ENCODE data around the gene HLCS.

DNA sequence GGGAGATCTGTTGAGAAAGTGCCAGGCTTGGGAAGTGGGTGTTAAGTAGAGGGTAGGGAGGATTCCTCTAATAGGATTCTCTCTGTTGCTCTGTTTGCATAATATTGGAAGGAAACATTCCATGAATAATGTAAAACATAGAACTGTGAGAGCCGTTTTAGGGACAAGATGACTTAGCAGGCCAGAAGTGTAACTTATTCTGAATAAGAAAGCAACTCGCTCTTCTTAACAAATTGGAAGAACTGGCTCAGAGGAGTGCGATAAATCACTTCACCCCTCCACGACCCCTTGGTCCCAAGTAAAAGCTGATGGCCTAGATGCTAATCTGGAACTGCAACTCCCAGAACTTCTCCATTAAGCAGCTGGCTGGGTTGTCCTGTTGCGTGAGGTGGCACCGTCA is 248.5 kb downstream of the HLCS start:
- TF ChIP-seq, protein P1, sequence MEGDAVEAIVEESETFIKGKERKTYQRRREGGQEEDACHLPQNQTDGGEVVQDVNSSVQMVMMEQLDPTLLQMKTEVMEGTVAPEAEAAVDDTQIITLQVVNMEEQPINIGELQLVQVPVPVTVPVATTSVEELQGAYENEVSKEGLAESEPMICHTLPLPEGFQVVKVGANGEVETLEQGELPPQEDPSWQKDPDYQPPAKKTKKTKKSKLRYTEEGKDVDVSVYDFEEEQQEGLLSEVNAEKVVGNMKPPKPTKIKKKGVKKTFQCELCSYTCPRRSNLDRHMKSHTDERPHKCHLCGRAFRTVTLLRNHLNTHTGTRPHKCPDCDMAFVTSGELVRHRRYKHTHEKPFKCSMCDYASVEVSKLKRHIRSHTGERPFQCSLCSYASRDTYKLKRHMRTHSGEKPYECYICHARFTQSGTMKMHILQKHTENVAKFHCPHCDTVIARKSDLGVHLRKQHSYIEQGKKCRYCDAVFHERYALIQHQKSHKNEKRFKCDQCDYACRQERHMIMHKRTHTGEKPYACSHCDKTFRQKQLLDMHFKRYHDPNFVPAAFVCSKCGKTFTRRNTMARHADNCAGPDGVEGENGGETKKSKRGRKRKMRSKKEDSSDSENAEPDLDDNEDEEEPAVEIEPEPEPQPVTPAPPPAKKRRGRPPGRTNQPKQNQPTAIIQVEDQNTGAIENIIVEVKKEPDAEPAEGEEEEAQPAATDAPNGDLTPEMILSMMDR (IDR thresholded peaks at IDR 0.05; ENCODE audit: poor library complexity) = no peak
- TF ChIP-seq EZH2 (IDR thresholded peaks at IDR 0.05; ENCODE audit: borderline replicate concordance) = no peak
